ENCODE measurements around the gene RAB3GAP1. TPM values are rescaled to one million over a fixed set of nuclear protein-coding genes. Genes with fewer than 3 reads are reported as not detected.

Gene RAB3GAP1
- polyA plus RNA-seq, 1 donor (not counting 4 experiments of a cell fraction or from before 2014, with no cell fraction given), result 41.6 TPM

- dilution Hi-C loops (cut with MboI; ENCODE audit: extremely low pct_ligation_motif_present, low sequenced_read_pairs), result no loop called here
- Histone ChIP-seq H3K9me1 (ENCODE audit: control insufficient read depth, extremely low read depth, insufficient read depth, low read length) (no peaks in the 10 kb centered on the region), H4K20me1 (ENCODE audit: control insufficient read depth, extremely low read depth, insufficient read depth, low read length) (no peaks in the 10 kb centered on the region), H3K4me1 (ENCODE audit: control insufficient read depth, extremely low read depth, insufficient read depth, low read length) (no peaks in the 10 kb centered on the region), H3K79me2 (ENCODE audit: control insufficient read depth, insufficient read depth, low read length) (no peaks in the 10 kb centered on the region), H3K4me3 (ENCODE audit: control insufficient read depth in 2 of 3, extremely low read depth in 1 of 3, insufficient read depth in 2 of 3, low read depth in 1 of 3, low read length in 3 of 3) (no peak overlapping the region), H2AFZ (ENCODE audit: control insufficient read depth, low read length) (no peak overlapping the region), H3K36me3 (ENCODE audit: control insufficient read depth in 2 of 2, extremely low read depth in 1 of 2, insufficient read depth in 2 of 2, low read length in 2 of 2) (no peaks in the 10 kb centered on the region), H3K27me3 (ENCODE audit: control insufficient read depth, extremely low read depth, insufficient read depth, low read length) (no peaks in the 10 kb centered on the region), H3K9ac (ENCODE audit: control insufficient read depth, extremely low read depth, insufficient read depth, low read length) (no peak overlapping the region), H3K9me3 (ENCODE audit: control insufficient read depth, low read depth, low read length) (no peaks in the 10 kb centered on the region), H3K27ac (ENCODE audit: control insufficient read depth, insufficient read depth, low read length) (no peak overlapping the region), H3K4me2 (ENCODE audit: control insufficient read depth, extremely low read depth, insufficient read depth, low read depth, low read length) (no peak overlapping the region)
- FAIRE-seq (no peak), DNase-seq (ENCODE audit: low read depth, low spot score) (no peak)
- TF ChIP-seq, protein P1, sequence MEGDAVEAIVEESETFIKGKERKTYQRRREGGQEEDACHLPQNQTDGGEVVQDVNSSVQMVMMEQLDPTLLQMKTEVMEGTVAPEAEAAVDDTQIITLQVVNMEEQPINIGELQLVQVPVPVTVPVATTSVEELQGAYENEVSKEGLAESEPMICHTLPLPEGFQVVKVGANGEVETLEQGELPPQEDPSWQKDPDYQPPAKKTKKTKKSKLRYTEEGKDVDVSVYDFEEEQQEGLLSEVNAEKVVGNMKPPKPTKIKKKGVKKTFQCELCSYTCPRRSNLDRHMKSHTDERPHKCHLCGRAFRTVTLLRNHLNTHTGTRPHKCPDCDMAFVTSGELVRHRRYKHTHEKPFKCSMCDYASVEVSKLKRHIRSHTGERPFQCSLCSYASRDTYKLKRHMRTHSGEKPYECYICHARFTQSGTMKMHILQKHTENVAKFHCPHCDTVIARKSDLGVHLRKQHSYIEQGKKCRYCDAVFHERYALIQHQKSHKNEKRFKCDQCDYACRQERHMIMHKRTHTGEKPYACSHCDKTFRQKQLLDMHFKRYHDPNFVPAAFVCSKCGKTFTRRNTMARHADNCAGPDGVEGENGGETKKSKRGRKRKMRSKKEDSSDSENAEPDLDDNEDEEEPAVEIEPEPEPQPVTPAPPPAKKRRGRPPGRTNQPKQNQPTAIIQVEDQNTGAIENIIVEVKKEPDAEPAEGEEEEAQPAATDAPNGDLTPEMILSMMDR (optimal IDR thresholded peaks at IDR 0.05 in 1 of 3, IDR thresholded peaks at IDR 0.05 in 1 of 3, conservative IDR thresholded peaks at IDR 0.05 in 1 of 3; ENCODE audit: extremely low read depth in 1 of 3, insufficient read depth in 2 of 3, low read length in 3 of 3), result no peak
- no peak for TF ChIP-seq EZH2 (IDR thresholded peaks at IDR 0.05; ENCODE audit: low read length)
Observed at GRCh38 chr2:135011633-135012032, 40.5 kb upstream of the RAB3GAP1 start.

DNA sequence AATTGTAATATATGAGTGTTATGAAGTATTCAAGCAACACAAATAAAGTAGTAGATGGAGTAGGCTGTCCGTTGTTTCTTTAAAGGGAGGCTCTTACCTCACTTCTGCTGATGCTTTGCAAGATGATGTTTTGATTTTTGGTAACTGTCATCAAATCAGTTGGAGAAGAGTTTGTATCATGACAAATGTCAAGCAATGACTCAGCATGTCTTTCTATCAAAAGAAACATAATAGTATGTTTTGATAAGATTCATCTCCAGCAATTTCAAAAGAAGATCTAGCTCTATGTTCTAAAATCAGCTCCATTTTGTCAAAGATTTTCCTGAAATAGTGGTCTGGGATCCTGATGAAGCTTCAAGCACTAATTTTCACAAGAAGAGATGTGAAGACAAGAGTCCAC, 30.5 kb upstream of the RAB3GAP1 start:
- FAIRE-seq (no peak), DNase-seq (ENCODE audit: low read depth, low spot score) (no peak)
- Histone ChIP-seq H3K27me3 (ENCODE audit: control insufficient read depth, extremely low read depth, insufficient read depth, low read length) (peaks cover 2% of the 10 kb centered on the region), H3K9me1 (ENCODE audit: control insufficient read depth, extremely low read depth, insufficient read depth, low read length) (no peaks in the 10 kb centered on the region), H4K20me1 (ENCODE audit: control insufficient read depth, extremely low read depth, insufficient read depth, low read length) (no peaks in the 10 kb centered on the region), H3K4me3 (ENCODE audit: control insufficient read depth in 2 of 3, extremely low read depth in 1 of 3, insufficient read depth in 2 of 3, low read depth in 1 of 3, low read length in 3 of 3) (no peak overlapping the region), H2AFZ (ENCODE audit: control insufficient read depth, low read length) (no peak overlapping the region), H3K79me2 (ENCODE audit: control insufficient read depth, insufficient read depth, low read length) (no peaks in the 10 kb centered on the region), H3K9me3 (ENCODE audit: control insufficient read depth, low read depth, low read length) (no peaks in the 10 kb centered on the region), H3K36me3 (ENCODE audit: control insufficient read depth in 2 of 2, extremely low read depth in 1 of 2, insufficient read depth in 2 of 2, low read length in 2 of 2) (no peaks in the 10 kb centered on the region), H3K27ac (ENCODE audit: control insufficient read depth, insufficient read depth, low read length) (no peak overlapping the region), H3K4me2 (ENCODE audit: control insufficient read depth, extremely low read depth, insufficient read depth, low read depth, low read length) (no peak overlapping the region), H3K4me1 (ENCODE audit: control insufficient read depth, extremely low read depth, insufficient read depth, low read length) (no peaks in the 10 kb centered on the region), H3K9ac (ENCODE audit: control insufficient read depth, extremely low read depth, insufficient read depth, low read length) (no peak overlapping the region)
- TF ChIP-seq EZH2 (IDR thresholded peaks at IDR 0.05; ENCODE audit: low read length), result no peak
- TF ChIP-seq, protein P1 (optimal IDR thresholded peaks at IDR 0.05 in 1 of 3, IDR thresholded peaks at IDR 0.05 in 1 of 3, conservative IDR thresholded peaks at IDR 0.05 in 1 of 3; ENCODE audit: extremely low read depth in 1 of 3, insufficient read depth in 2 of 3, low read length in 3 of 3), result no peak
- dilution Hi-C loops (cut with MboI; ENCODE audit: extremely low pct_ligation_motif_present, low sequenced_read_pairs), result no loop called here

Data from keratinocyte (primary cell).